Activated CD4-positive, alpha-beta T cell treated with anti-CD3 and anti-CD28 coated beads for 48 hours (primary cell): Measurements from ENCODE around the gene SLC37A3.

Experiments used
- DNase-seq: peaks from one replicate; pipeline ENCODE4 v3.0.0-alpha.2; 2020

Gene SLC37A3

GRCh38 chr7:140310337-140311002, 87.9 kb downstream of the SLC37A3 start:
- no peak for DNase-seq

- no peak for DNase-seq
These were observed 90.3 kb downstream of the SLC37A3 start for GRCh38 chr7:140308060-140308459.

GRCh38 chr7:140304191-140304799, 94.0 kb downstream of the SLC37A3 start:
- DNase-seq: peak; percentile 47

- no peak for DNase-seq
These were observed 97.8 kb downstream of the SLC37A3 start for GRCh38 chr7:140300243-140301136.

- no peak for DNase-seq
These were observed 100.1 kb downstream of the SLC37A3 start for GRCh38 chr7:140298213-140298612.

GRCh38 chr7:140297192-140297591, 101.1 kb downstream of the SLC37A3 start:
- no peak for DNase-seq

GRCh38 chr7:140295224-140295738, 103.0 kb downstream of the SLC37A3 start:
- DNase-seq: no peak

GRCh38 chr7:140294454-140294853, 103.9 kb downstream of the SLC37A3 start:
- DNase-seq: no peak

GRCh38 chr7:140292438-140292837, 105.9 kb downstream of the SLC37A3 start:
- no peak for DNase-seq

GRCh38 chr7:140289804-140290203, 108.5 kb downstream of the SLC37A3 start:
- DNase-seq: no peak

GRCh38 chr7:140287988-140288387, 110.3 kb downstream of the SLC37A3 start:
- DNase-seq: no peak

- no peak for DNase-seq
These were observed 112.4 kb downstream of the SLC37A3 start for GRCh38 chr7:140285938-140286337.

GRCh38 chr7:140284062-140284461, 114.3 kb downstream of the SLC37A3 start:
- no peak for DNase-seq
